Rectal smooth muscle tissue (tissue), 1 donor: ENCODE results near the gene CPEB1.
A peak's percentile ranks its signal among the peaks of the same experiment; 100 is the strongest.

Experiments used
- H3K27ac ChIP-seq: one replicate; pipeline ENCODE4 v1.7.0; 2013; ENCODE audit warnings: low read depth, low read length, inconsistent platforms
- H3K27me3 ChIP-seq: one replicate; pipeline ENCODE4 v1.7.0; 2013; ENCODE audit warnings: low read length; ENCODE audit not compliant: control insufficient read depth, insufficient read depth
- H3K36me3 ChIP-seq: one replicate; pipeline ENCODE4 v1.7.0; 2013; ENCODE audit warnings: low read length; ENCODE audit not compliant: control insufficient read depth, insufficient read depth
- H3K4me1 ChIP-seq: one replicate; pipeline ENCODE4 v1.7.0; 2013; ENCODE audit warnings: low read length; ENCODE audit not compliant: control insufficient read depth, insufficient read depth
- H3K4me3 ChIP-seq: one replicate; pipeline ENCODE4 v1.7.0; 2013; ENCODE audit warnings: low read length
- H3K9ac ChIP-seq: one replicate; pipeline ENCODE4 v1.7.0; 2013; ENCODE audit warnings: low read length

Gene CPEB1

DNA sequence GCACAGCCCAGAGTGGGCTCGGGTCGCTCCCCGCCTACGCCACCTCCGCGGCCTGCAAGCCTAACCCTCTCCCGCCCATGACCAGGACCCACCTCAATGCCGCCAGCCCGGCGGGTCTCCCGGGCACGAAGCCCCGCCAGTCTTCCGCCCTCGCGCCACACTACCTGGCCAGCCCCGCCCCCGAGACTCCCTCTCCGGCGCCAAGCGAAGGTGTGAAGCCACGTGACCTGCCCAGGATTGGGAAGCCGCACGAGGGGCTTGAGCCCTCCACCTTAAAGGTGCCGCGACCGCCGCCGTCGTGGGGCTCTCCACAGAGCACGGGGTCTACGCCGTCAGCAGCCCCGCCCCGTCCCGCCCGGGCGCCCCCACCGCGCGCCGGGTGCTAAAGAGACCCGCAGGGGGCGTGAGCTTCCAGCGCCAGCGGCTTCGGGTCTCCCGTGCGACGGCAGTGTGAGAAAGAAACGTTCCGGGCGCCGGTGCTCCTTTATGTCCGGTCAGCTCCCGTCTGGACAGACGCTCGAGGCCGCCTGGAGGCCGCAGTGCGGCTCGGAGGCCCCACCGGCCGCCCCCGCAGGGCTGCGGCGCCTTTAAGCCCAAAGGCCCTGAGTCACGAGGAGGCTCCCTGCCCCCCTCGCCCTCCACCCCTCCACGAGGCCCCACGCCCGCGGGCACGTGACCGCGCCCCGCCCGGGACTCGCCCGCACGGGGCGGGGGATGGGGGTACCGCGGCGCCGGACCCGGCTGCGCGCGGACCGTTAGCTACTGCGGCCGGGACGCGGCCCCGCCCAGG, at the start of gene CPEB1:
CPEB1 (minus strand) TSS at position 319 of the 790 bp plus-strand sequence. CDS start 18,904 bp downstream, outside the sequence.
- no peak within 1 kb of the TSS for H3K27ac ChIP-seq
- H3K4me3 ChIP-seq: peak within 1 kb of the TSS; percentile 64
- no peak within 1 kb of the TSS for H3K9ac ChIP-seq

DNA sequence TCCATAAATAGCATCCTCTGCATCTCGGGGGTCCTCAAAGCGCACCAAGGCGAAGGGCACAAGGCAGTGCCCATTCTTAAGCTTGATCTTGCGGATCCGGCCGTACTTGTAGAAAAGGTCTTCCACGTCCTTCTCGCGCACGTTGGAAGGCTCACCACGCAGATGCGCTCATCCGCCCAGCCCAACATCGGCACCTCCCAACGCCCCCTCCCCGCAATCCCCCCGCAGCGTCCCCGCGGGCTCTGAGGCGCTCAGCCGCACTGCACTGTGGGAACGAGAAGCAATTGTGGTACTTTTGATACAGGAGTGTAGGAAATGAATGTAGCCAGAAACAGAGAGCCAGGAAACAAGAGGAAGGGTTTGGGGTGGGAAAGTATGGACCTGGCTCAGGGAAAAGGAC, 45.0 kb upstream of the CPEB1 start:
- Histone ChIP-seq H3K4me1 (no peaks in the 10 kb centered on the region), H3K27me3 (no peaks in the 10 kb centered on the region), H3K36me3 (no peaks in the 10 kb centered on the region), H3K27ac (no peak overlapping the region), H3K4me3 (no peak overlapping the region), H3K9ac (no peak overlapping the region)

More for the DNA sequence above, at the start of gene CPEB1:
- Histone ChIP-seq H3K27me3 (no peaks in the 10 kb centered on the region), H3K4me1 (no peaks in the 10 kb centered on the region), H3K36me3 (no peaks in the 10 kb centered on the region)

DNA sequence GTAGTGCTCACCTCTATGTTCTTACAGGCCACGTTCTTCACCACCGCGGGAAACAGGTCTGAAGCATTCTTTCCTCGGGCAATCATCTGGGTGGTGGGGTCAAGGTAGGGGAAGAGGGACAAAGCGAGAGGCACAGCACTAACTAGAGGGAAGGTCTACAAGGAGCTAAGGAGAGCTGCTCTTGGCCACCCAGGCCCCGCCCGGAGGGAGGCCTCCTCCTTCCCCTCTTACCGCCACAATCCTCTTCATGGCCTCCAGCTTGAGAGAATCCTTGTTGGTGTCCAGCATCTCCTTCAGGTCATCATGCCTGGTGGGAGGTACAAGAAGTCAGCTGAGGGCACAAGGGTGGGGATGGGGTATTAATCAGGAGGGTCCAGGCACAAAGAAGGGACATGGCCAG, 42.0 kb upstream of the CPEB1 start:
- H3K27me3 ChIP-seq: no peaks in the 10 kb centered on the region
- H3K36me3 ChIP-seq: no peaks in the 10 kb centered on the region
- H3K27ac ChIP-seq: no peak overlapping the region
- no peak overlapping the region for H3K9ac ChIP-seq
- H3K4me1 ChIP-seq: no peaks in the 10 kb centered on the region
- no peak overlapping the region for H3K4me3 ChIP-seq

DNA sequence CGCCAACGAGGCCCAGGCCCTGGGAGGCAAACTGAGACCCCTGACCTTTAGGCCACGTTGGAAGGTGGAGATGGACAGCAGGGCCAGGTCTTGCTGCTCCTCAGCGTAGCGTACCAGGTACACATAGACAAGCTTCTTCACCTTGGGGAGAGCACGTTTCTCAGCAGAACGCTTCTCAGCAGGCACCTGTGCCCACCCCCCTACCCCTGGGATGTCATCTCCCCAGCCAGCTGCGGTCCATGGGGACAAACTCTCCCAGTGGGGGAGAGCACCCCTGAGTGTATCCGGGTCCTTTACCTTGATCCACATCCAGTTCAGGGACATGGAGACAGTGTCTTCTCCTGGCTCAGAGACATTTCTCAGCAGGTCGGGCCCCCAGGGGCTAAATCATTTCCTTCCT, 41.5 kb upstream of the CPEB1 start:
- Histone ChIP-seq H3K4me3 (no peak overlapping the region), H3K36me3 (no peaks in the 10 kb centered on the region), H3K27me3 (no peaks in the 10 kb centered on the region), H3K9ac (no peak overlapping the region), H3K4me1 (no peaks in the 10 kb centered on the region), H3K27ac (no peak overlapping the region)

DNA sequence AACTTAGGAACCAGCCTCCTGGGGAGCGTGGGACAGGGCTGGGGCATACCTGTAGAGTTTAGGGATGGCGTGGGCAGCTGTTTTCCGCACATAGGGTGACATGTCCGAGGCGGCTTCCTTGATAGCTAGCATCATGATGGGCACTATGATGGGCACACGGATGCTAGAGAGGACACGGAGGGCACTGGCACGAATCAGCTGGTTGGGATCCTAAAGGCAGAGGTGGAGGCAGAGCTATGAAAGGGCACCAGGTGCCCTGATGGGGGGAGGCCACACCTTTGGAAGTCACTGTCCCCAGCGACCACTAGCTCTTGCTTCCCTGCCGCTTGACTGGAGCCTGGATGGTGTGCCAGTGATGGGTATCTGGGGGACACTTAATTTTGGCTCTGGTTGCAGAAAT, 34.2 kb upstream of the CPEB1 start:
- no peak overlapping the region for H3K9ac ChIP-seq
- no peak overlapping the region for H3K27ac ChIP-seq
- no peak overlapping the region for H3K4me3 ChIP-seq
- no peaks in the 10 kb centered on the region for H3K4me1 ChIP-seq
- no peaks in the 10 kb centered on the region for H3K36me3 ChIP-seq
- H3K27me3 ChIP-seq: peaks cover 4% of the 10 kb centered on the region

DNA sequence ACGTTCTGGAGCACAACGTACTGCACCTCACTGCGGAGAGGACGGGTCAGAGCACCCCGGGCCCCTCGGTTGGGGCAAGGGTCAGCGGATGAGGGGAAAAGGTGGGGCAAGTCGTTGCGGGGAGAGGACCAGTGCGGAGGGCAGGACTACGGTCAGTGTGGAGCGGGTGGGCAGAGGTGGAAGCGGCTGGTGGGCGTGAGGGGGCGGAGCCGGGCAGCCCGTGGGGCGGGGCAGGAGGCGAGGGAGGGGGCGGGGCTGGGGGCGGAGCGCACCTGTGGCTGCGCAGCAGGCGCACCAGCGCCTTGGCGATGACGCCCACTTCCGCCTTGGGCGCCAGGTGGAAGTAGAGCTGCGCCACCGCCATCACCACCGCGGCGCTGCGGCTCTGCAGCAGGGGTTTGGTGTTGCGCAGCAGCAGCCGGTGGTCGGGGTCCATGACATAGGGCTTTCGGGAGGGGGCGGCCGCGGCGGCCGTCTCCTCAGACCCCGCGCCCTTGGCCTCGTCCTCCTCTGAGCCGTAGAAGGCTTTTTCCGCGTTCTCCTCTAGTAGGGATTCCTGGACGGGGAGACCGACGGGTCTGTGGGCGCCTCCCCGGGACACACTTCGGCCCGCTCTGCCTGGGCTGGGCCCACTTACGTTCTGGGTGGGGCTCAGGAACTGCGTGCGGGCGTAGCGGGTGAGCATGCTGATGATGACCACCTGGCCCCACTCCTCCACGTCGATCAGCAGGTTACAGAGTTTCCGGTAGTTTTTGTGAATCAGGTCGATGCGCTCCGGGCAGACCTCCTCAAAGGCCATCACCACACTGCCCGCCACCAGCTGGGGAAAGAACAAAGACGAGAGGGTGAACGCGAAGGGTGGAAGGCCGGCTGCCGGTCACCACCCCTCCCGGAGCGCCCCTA, 33.3 kb upstream of the CPEB1 start:
- H3K9ac ChIP-seq: no peak overlapping the region
- H3K27ac ChIP-seq: no peak overlapping the region
- H3K27me3 ChIP-seq: peaks cover 4% of the 10 kb centered on the region
- H3K36me3 ChIP-seq: no peaks in the 10 kb centered on the region
- peak overlapping the region; percentile 53 for H3K4me3 ChIP-seq
- H3K4me1 ChIP-seq: no peaks in the 10 kb centered on the region

DNA sequence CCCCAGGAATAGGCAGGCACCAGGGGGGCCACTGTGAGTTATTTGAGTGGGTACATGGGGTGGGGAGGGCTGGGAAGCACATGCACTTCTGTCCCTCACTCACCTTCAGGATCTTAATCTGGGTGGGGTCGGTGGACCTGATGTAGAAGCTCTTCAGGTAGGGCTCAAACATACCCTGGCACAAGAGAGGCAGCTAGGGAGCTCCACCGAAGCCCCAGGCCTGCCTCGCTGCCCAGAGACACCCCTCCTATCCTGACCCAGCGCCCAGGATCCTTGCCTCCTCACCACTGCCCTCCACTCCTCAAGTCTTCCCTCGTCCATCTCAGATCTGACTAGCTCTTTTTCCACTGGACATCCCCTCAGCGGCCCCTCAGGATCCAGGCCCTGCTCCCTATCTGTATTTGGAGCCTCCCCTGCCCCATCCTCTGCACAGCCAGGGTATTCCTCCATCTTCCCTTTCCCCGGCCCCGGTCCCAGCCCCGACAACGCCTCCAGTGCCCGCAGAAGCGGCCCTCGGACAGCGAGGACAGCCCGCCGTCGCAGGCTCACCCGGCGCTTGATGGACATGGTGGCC, 32.5 kb upstream of the CPEB1 start:
- peak overlapping the region; percentile 35 for H3K4me3 ChIP-seq
- H3K9ac ChIP-seq: no peak overlapping the region
- no peaks in the 10 kb centered on the region for H3K36me3 ChIP-seq
- H3K27ac ChIP-seq: no peak overlapping the region
- H3K4me1 ChIP-seq: no peaks in the 10 kb centered on the region
- H3K27me3 ChIP-seq: peaks cover 4% of the 10 kb centered on the region

DNA sequence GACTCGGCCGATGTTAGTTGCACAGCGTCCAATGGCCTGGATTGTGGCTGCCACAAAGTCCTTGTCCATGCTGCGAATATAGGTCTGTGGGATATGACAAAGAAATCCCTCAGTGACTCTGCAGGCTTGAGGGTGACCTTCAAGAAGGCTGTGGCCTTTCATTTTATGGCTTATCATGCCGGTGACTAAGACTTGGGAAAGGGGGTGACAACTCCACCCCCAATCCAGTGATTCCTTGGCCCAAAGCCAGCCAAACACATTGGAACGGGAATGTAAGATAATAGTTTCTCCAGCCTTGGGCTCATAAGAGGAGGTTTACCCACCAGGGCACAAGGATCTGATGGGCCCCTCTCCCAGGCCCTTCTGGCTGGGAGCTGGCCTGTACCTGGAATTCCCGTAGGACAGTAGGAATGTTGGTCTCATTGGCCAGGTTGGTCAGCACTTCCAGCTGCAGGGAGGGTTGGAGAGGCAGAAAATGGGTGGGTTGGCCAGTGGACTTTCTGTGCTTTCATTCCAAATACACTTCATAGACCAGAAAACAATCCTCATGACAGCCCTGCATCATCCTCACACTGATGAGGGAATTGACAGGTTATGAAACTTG, 30.7 kb upstream of the CPEB1 start:
- no peaks in the 10 kb centered on the region for H3K4me1 ChIP-seq
- H3K4me3 ChIP-seq: no peak overlapping the region
- no peaks in the 10 kb centered on the region for H3K36me3 ChIP-seq
- peaks cover 4% of the 10 kb centered on the region for H3K27me3 ChIP-seq
- H3K27ac ChIP-seq: no peak overlapping the region
- no peak overlapping the region for H3K9ac ChIP-seq

DNA sequence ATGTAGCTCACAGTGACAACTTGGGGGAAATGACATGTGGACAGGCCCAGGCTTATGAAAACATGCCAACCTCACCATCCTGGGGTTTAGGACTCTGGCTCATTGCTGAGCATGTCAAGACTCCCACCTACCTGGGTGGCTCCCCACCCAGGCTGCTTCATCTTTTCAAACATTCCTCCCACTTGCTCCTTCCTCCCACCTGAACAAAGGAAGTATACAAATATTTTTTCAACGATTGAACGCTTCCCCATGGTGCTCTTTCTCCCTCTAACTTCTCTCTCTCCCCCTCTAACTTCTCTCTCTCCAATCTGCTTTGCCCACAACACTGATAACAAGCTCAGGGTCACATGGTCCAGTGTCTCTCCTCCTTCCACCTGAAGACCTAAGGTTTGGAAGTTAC, 27.7 kb upstream of the CPEB1 start:
- no peak overlapping the region for H3K27ac ChIP-seq
- no peak overlapping the region for H3K4me3 ChIP-seq
- H3K27me3 ChIP-seq: no peaks in the 10 kb centered on the region

DNA sequence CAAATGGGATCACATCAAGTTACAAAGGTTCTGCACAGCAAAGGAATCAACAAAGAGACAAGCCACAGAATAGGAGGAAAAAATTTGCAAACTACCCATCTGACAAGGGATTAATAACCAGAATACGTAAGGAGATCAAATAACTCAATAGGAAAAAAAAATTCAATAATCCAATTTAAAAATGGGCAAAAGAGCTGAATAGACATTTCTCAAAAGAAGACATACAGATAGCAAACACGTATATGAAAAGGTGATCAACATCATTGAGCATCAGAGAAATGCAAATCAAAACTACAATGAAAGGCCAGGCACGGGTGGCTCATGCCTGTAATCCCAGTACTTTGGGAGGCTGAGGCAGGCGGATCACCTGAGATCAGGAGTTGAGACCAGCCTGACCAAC, 23.5 kb upstream of the CPEB1 start:
- H3K4me1 ChIP-seq: no peaks in the 10 kb centered on the region
- no peaks in the 10 kb centered on the region for H3K36me3 ChIP-seq
- no peak overlapping the region for H3K9ac ChIP-seq
- no peak overlapping the region for H3K4me3 ChIP-seq
- H3K27me3 ChIP-seq: no peaks in the 10 kb centered on the region
- H3K27ac ChIP-seq: no peak overlapping the region

More for the DNA sequence above, 27.7 kb upstream of the CPEB1 start:
- Histone ChIP-seq H3K36me3 (no peaks in the 10 kb centered on the region), H3K4me1 (no peaks in the 10 kb centered on the region), H3K9ac (no peak overlapping the region)

DNA sequence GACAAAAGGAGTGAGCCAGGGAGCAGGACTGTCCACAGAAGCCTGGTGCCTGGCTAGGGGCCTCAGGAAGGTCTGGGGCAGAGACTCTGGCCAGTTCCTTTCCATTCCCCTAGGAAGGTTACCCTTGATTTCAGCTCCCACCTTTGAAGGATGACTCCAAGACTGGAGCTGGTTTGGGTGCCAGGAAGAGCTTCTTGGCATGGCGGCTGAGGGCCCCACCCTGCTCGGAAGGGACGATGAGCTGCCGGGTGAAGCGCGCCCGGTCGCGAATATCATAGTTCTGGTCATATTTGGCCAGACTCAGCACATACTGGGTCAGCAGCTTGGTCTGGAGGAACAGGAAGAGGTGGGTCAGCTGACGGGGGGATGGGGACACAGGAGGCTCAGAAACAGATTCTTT, 19.4 kb upstream of the CPEB1 start:
- no peak overlapping the region for H3K9ac ChIP-seq
- H3K4me3 ChIP-seq: no peak overlapping the region
- no peaks in the 10 kb centered on the region for H3K36me3 ChIP-seq
- H3K27me3 ChIP-seq: no peaks in the 10 kb centered on the region
- no peaks in the 10 kb centered on the region for H3K4me1 ChIP-seq
- no peak overlapping the region for H3K27ac ChIP-seq

DNA sequence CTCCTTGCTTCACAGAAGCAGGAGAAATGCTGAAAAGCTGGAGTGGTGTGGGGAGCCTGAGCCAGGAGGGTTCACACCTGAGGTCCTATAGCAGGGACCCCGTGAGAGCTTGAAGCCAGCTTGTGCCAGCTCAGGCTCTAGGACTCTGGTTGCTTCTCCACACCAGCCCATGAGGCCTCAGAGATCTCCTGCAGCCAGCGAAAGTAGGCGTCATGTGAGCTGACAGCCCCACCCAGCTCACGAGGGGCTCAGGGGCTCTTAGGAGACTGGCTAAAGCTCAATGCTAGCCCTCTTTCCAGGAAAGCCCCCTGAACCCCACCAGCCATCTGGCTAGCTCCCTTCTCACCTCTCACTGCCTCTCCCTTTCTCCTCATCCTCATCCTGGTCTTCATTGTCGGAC, 16.9 kb upstream of the CPEB1 start:
- Histone ChIP-seq H3K4me1 (no peaks in the 10 kb centered on the region), H3K4me3 (no peak overlapping the region), H3K36me3 (no peaks in the 10 kb centered on the region), H3K27ac (no peak overlapping the region), H3K9ac (no peak overlapping the region), H3K27me3 (no peaks in the 10 kb centered on the region)
